Sigmoid colon (tissue), 4 donors: ENCODE measurements around the gene ASAP3.

Experiments used
- CTCF ChIP-seq, 4 experiments: fragments of 450-650 bp in 3 of 4; fragments of 200-600 bp in 1 of 4; IDR thresholded peaks; one replicate each; pipeline ENCODE4 v1.5.1; 2016 to 2019; ENCODE audit warnings: antibody characterized with exemption in 4 of 4, mild to moderate bottlenecking in 3 of 4, moderate library complexity in 2 of 4
- EP300 ChIP-seq, 4 donors: sonication (generic); formaldehyde crosslinking; IDR thresholded peaks; one replicate each; pipeline ENCODE4 v1.6.1; 2017; ENCODE audit warnings: antibody characterized with exemption in 4 of 4
- POLR2A ChIP-seq, 2 donors: fragments of 450-650 bp; IDR thresholded peaks; one replicate each; pipeline ENCODE4 v1.6.1; 2016; ENCODE audit warnings: antibody characterized with exemption in 2 of 2, mild to moderate bottlenecking in 2 of 2, moderate library complexity in 2 of 2
- POLR2AphosphoS5 ChIP-seq, 4 donors: sonication (generic); formaldehyde crosslinking; IDR thresholded peaks; one replicate each; pipeline ENCODE4 v1.6.1; 2017; ENCODE audit warnings: antibody characterized with exemption in 4 of 4

DNA sequence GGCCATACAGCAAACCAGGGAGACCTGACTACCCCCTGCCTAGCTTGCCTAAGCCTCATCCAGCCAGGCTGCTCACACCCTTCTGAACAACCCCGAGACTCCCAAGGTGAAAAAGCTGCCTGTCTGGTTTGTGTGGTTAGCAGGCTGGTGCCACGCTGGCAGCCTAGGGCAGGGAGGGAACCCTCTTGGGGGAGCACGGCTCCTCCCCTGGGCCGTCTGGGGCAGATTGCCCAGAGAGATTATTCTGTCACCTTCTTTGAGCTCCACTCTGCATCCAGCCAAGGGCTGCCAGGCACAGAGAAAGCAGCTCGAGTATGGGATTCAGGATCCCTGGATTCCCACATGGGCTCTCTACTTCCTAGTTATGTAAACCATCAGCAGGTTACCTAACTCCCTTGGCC lies 32.0 kb downstream of the ASAP3 start:
- TF ChIP-seq EP300 (IDR thresholded peaks at IDR 0.05) (no peak), CTCF (IDR thresholded peaks at IDR 0.05) (no peak), POLR2A (IDR thresholded peaks at IDR 0.05) (no peak), POLR2AphosphoS5 (IDR thresholded peaks at IDR 0.05) (peak in 1 of 4 donors; percentile 7)
